GM12874 (cell line): ENCODE data around the gene OR11H6.

Experiments
- CTCF ChIP-seq: IDR thresholded peaks from 2 replicates; pipeline ENCODE4 v1.5.1; 2011; ENCODE audit warnings: low read depth, mild to moderate bottlenecking, control low read depth, low read length, moderate library complexity; ENCODE audit not compliant: insufficient read depth

OR11H6 gene

GRCh38 chr14:20190596-20190995 is 32.9 kb upstream of the OR11H6 start, which contains the start of gene OR11G2:
Gene OR11G2, plus strand, starts transcription at chr14:20190896. Its CDS starts 6,542 bp downstream, at chr14:20197438.
- TF ChIP-seq CTCF: no peak

GRCh38 chr14:20191396-20191795 is 32.1 kb upstream of the OR11H6 start:
- no peak for TF ChIP-seq CTCF

- no peak for TF ChIP-seq CTCF
Measured at GRCh38 chr14:20194101-20194500, 29.4 kb upstream of the OR11H6 start.

GRCh38 chr14:20195911-20196310 is 27.6 kb upstream of the OR11H6 start:
- TF ChIP-seq CTCF: no peak

GRCh38 chr14:20197459-20197858 is 26.1 kb upstream of the OR11H6 start:
- TF ChIP-seq CTCF: no peak

GRCh38 chr14:20198991-20199390 is 24.5 kb upstream of the OR11H6 start:
- no peak for TF ChIP-seq CTCF

- no peak for TF ChIP-seq CTCF
Measured at GRCh38 chr14:20204721-20205120, 18.8 kb upstream of the OR11H6 start.

- no peak for TF ChIP-seq CTCF
Measured at GRCh38 chr14:20209595-20209994, 13.9 kb upstream of the OR11H6 start.
